ENCODE measurements around the gene MCL1.

DNA sequence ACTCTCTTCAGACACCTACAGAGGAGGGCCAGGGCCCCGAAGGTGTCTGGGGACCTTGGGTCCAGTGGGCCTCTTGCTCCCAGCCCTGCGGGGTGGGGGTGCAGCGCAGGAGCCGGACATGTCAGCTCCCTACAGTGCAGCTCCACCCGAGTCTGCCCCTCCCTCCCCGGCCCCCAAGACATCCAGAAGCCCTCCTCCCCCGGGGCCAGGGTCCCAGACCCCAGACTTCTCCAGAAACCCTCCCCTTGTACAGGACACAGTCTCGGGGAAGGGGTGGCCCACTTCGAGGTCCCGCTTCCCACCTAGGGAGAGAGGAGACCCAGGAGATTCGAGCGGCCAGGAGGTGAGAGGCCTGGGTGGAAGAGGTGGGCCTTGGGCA lies 26.5 kb downstream of the MCL1 start:
- TF ChIP-seq POLR2A (IDR thresholded peaks at IDR 0.05) (no peak), EP300 (IDR thresholded peaks at IDR 0.05) (no peak), CTCF (IDR thresholded peaks at IDR 0.05) (no peak), POLR2AphosphoS5 (IDR thresholded peaks at IDR 0.05) (no peak)

Measured in gastroesophageal sphincter (tissue), 3 donors.